K562 (cell line): ENCODE results near the gene EIF3C.
"Not testable (repeated sequence)": the region's sequence is repeated elsewhere in the genome, so short reads cannot be mapped to it uniquely, and the experiment has no call there.

Experiments used
- ZNF274 ChIP-seq: IDR thresholded peaks from 2 replicates; pipeline ENCODE4 v1.6.1; 2011; ENCODE audit warnings: low read depth, mild to moderate bottlenecking, low read length, moderate library complexity, borderline replicate concordance
- ZNF583 ChIP-seq: fragments of 250-450 bp; sonication (Bioruptor Pico); IDR thresholded peaks from 2 replicates; pipeline ENCODE4 v1.4.0; 2020

- not testable (repeated sequence) for TF ChIP-seq ZNF583 (CRISPR knock-in tag); ZNF274
These were observed at the start of gene EIF3C for GRCh38 chr16:28711220-28712083.
